Glutamatergic neuron (in vitro differentiated cells): ENCODE results near the gene SYT15. TPM values are rescaled to one million over a fixed set of nuclear protein-coding genes. Genes with fewer than 3 reads are reported as not detected.

Experiments used
- DNase-seq: peaks from one replicate; pipeline ENCODE4 v3.0.0; 2022
- H3K27ac Mint-ChIP-seq: one replicate; pipeline ENCODE4 v1.8.0; 2020; ENCODE audit warnings: mild to moderate bottlenecking, mixed read lengths, inconsistent platforms; ENCODE audit not compliant: unreplicated experiment
- H3K27me3 Mint-ChIP-seq: one replicate; pipeline ENCODE4 v1.8.0; 2020; ENCODE audit warnings: mild to moderate bottlenecking, moderate library complexity, mixed read lengths, inconsistent platforms; ENCODE audit not compliant: unreplicated experiment
- H3K36me3 Mint-ChIP-seq: one replicate; pipeline ENCODE4 v1.8.0; 2020; ENCODE audit warnings: mild to moderate bottlenecking, mixed read lengths, inconsistent platforms; ENCODE audit not compliant: unreplicated experiment
- H3K4me1 Mint-ChIP-seq: one replicate; pipeline ENCODE4 v1.8.0; 2020; ENCODE audit warnings: mild to moderate bottlenecking, low read depth, mixed read lengths, inconsistent platforms; ENCODE audit not compliant: unreplicated experiment
- H3K4me3 Mint-ChIP-seq: one replicate; pipeline ENCODE4 v1.8.0; 2020; ENCODE audit warnings: mild to moderate bottlenecking, mixed read lengths, inconsistent platforms; ENCODE audit not compliant: unreplicated experiment
- H3K9me3 Mint-ChIP-seq: one replicate; pipeline ENCODE4 v1.8.0; 2020; ENCODE audit warnings: mild to moderate bottlenecking, moderate library complexity, mixed read lengths, inconsistent platforms; ENCODE audit not compliant: unreplicated experiment
- total RNA-seq: library from RNA; stranded (reverse); fragmentation: NEBNext Ultra II Directional; extraction: Animal tissue kit (Norgen Biotek cat#: 25700); gene quantifications from one replicate; pipeline ENCODE4 v1.2.1, GENCODE V29; 2021; ENCODE audit not compliant: unreplicated experiment
- TF ChIP-seq, protein P1 (sequence below): fragments of 200-600 bp; sonication (generic); IDR thresholded peaks from one replicate; pipeline ENCODE4 v1.5.0; 2021; ENCODE audit not compliant: partially characterized antibody, unreplicated experiment

Gene SYT15
- total RNA-seq, 1 donor from 2014 or later: 2.5 TPM

DNA sequence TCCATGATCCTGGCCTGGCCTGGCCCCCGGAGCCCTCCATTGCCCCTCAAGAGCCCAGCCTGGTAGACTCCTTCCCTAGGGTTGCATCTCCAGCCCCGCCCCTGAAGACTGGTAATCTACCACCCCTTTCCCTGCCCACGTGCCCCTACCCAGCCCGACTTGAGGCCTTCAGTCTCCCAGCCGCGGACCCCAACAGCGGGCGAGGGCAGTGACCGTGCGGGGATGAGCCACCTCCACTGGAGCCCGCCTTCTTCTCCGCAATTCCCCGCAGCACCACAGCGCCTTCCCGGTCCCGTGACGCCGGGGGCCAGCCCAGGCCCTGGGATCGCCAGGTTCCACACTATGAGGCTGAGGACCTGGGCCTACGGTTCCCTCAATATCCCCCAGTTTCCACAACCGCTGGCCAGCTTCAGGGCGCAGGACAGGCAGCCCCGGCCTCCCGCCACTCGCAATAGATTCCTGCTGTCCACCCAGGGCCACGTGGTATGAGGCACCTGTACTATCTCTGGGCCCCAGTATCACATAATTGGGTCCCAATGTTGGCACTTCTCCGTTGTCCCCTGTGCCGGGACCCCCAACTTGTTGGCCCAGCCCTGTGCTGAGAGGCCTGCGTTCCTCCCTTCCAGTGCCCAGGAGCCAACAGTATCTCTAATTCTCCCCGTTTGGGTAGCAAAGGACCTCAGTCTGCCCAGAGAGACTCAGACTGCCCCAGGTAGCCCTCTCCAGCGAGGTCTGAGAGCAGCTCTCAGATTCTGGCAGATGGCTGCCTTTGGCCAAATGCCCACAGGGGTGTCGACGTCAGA is 21.4 kb upstream of the SYT15 start:
- H3K27me3 Mint-ChIP-seq: peaks cover 14% of the 10 kb centered on the region
- H3K4me1 Mint-ChIP-seq: no peaks in the 10 kb centered on the region
- TF ChIP-seq, protein P1, sequence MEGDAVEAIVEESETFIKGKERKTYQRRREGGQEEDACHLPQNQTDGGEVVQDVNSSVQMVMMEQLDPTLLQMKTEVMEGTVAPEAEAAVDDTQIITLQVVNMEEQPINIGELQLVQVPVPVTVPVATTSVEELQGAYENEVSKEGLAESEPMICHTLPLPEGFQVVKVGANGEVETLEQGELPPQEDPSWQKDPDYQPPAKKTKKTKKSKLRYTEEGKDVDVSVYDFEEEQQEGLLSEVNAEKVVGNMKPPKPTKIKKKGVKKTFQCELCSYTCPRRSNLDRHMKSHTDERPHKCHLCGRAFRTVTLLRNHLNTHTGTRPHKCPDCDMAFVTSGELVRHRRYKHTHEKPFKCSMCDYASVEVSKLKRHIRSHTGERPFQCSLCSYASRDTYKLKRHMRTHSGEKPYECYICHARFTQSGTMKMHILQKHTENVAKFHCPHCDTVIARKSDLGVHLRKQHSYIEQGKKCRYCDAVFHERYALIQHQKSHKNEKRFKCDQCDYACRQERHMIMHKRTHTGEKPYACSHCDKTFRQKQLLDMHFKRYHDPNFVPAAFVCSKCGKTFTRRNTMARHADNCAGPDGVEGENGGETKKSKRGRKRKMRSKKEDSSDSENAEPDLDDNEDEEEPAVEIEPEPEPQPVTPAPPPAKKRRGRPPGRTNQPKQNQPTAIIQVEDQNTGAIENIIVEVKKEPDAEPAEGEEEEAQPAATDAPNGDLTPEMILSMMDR: no peak
- DNase-seq: no peak
- no peak overlapping the region for H3K27ac Mint-ChIP-seq
- H3K4me3 Mint-ChIP-seq: peak overlapping the region; percentile 81
- H3K36me3 Mint-ChIP-seq: no peaks in the 10 kb centered on the region
- H3K9me3 Mint-ChIP-seq: no peaks in the 10 kb centered on the region

DNA sequence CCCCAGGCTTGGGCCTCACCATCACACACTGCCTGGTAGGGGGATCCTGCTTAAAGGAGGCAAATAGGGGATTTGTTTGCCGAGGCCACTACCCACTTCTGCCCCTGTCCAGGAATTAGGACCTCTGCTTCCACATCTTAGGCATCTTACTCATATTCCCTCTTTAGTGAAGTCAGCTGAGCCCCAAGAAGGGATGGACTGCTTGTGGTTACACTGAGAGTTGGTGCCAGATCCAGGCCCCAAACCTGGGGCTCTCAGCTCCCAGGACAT is 20.9 kb upstream of the SYT15 start:
- Mint-ChIP-seq H3K27me3 (peaks cover 14% of the 10 kb centered on the region), H3K4me1 (no peaks in the 10 kb centered on the region), H3K36me3 (no peaks in the 10 kb centered on the region), H3K9me3 (no peaks in the 10 kb centered on the region), H3K27ac (no peak overlapping the region), H3K4me3 (no peak overlapping the region)
- DNase-seq: no peak
- TF ChIP-seq, protein P1: no peak

DNA sequence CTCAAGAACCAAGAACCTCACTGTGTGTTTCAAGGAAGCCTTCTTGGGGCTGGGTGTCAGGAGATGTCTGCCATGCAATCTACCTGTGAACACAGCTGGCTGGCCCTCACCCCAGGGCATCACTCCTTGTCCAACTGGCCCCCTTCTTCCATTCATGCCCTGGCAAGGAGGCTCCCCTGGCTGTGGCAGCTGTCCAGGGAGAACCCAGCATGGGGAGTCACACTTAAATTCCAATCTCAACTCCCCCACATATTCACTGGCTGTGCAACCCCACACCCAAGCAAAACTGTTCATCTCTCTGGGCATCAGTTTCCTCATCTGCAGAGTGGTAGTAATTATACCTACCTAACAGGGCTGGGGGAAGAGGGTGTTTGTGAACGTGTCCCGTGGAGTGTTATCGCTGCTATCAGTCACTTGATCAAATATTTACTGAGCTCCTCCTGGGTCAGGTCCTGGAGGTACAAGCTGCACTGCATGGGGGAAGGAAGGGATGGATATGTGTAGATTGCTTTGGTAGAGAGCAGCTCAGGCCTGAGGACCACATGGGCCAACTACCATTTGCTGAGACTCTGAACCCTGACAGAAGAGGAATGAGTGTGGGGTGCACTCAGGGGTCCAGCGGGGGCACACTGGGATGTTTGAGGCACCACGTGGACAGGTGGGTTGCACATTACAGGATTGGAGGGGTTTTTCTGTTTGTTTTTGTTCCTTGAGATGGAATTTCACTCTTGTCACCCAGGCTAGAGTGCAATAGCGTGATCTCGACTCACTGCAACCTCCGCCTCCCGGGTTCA is 20.3 kb upstream of the SYT15 start:
- TF ChIP-seq, protein P1: no peak
- no peak for DNase-seq
- Mint-ChIP-seq H3K9me3 (no peaks in the 10 kb centered on the region), H3K27me3 (peaks cover 14% of the 10 kb centered on the region), H3K4me1 (no peaks in the 10 kb centered on the region), H3K36me3 (no peaks in the 10 kb centered on the region), H3K27ac (no peak overlapping the region), H3K4me3 (no peak overlapping the region)

DNA sequence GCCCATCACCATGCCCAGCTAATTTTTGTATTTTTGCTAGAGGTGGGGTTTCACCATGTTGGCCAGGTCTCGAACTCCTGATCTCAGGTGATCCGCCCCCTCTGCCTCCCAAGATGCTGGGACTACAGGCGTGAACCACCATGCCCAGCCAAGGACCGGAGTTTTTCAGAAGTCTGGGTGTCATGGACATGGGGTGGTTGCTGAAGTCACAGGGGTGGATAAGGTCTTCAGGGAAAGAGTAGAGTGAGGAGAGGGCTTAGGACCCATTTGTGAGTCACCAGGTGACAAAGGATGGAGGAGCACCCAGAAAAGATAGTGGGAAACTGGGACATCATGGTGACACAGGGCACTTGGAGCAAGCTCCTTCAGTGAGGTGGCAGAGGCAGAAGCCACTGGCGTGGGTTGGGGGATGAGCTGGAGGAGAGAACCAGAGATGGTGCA is 19.7 kb upstream of the SYT15 start:
- no peak overlapping the region for H3K4me3 Mint-ChIP-seq
- peaks cover 14% of the 10 kb centered on the region for H3K27me3 Mint-ChIP-seq
- no peak overlapping the region for H3K27ac Mint-ChIP-seq
- no peaks in the 10 kb centered on the region for H3K36me3 Mint-ChIP-seq
- no peaks in the 10 kb centered on the region for H3K9me3 Mint-ChIP-seq
- DNase-seq: peak; percentile 11
- H3K4me1 Mint-ChIP-seq: no peaks in the 10 kb centered on the region
- TF ChIP-seq, protein P1: no peak

DNA sequence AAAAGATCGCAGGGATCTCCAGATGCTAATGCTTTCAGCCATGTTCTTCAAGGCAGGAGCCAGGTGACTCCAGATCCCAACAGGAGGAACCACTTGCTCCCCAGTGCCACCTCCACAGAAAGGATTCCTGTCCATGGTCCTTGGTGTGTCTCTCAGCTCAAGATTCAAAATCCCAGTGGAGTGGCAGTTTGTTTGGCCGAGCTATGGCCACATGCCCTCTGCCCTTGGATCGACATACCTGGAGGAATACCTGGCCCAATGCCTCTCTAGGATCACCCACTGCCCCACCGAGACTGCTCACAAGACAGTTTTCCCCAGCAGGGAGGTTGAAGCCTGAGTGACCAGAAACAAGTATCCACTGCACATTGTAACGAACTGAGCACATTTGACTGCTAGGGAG is 18.5 kb upstream of the SYT15 start:
- TF ChIP-seq, protein P1: no peak
- Mint-ChIP-seq H3K36me3 (no peaks in the 10 kb centered on the region), H3K27ac (no peak overlapping the region), H3K27me3 (peaks cover 14% of the 10 kb centered on the region), H3K4me1 (no peaks in the 10 kb centered on the region), H3K4me3 (no peak overlapping the region), H3K9me3 (no peaks in the 10 kb centered on the region)
- peak; percentile 12 for DNase-seq
